K562 (cell line): ENCODE measurements around the gene RPRD1B. TPM values are rescaled to one million over a fixed set of nuclear protein-coding genes. Genes with fewer than 3 reads are reported as not detected.
A peak's percentile ranks its signal among the peaks of the same experiment; 100 is the strongest.

Experiments used
- ATAC-seq: fragments of 200-7000 bp; cut with Tn5 transposase; 3 replicates; pipeline ENCODE4 v1.9.1; 2020; ENCODE audit warnings: moderate library complexity
- BruUV-seq: library from RNA; stranded (reverse); fragments of 400-500 nt; replicated peaks from 2 replicates; lab custom pipeline; 2021; lab: Mats Ljungman, UMichigan
- CTCF ChIA-PET: fragments of 300-600 bp; formaldehyde crosslinking; extraction: SDS; loops from one replicate; lab custom pipeline; 2021; ENCODE audit warnings: low intra/inter-chr PET ratio; lab: Yijun Ruan, JAX
- POLR2A ChIA-PET: fragments of 300-600, 350-650 bp; sonication (Branson Sonifier 250); formaldehyde crosslinking; extraction: SDS; loops from one replicate; lab custom pipeline; 2021; ENCODE audit warnings: antibody characterized with exemption, inconsistent platforms; lab: Yijun Ruan, JAX
- DNase-seq, 4 experiments: peaks; one replicate each; pipeline versions ENCODE4 v3.0.0 to v3.0.0-alpha.2; 2011 to 2018; ENCODE audit warnings: low spot score in 3 of 4, mixed read lengths in 3 of 4; ENCODE audit errors: extremely low read depth in 1 of 4
- FAIRE-seq: peaks from 2 replicates; lab custom pipeline; 2011; peaks lifted over from hg19 to GRCh38; lab: Jason Lieb, UNC
- H2AFZ ChIP-seq: 2 replicates; pipeline ENCODE4 v1.6.0; 2011; ENCODE audit warnings: low read depth, low read length, control low read depth, inconsistent platforms
- H3K27ac ChIP-seq: fragments of 200-600 bp; 3 replicates; pipeline ENCODE4 v1.8.0; 2011; ENCODE audit warnings: low read depth, mild to moderate bottlenecking, control low read depth, inconsistent platforms, low read length, moderate library complexity, mixed read lengths; ENCODE audit errors: extremely low read depth
- H3K27me3 ChIP-seq, 2 experiments: fragments of 300-600 bp in 1 of 2; 2 replicates in 1 of 2; 3 replicates in 1 of 2; pipeline versions ENCODE4 v1.6.0 to v1.8.0; 2011; ENCODE audit warnings: inconsistent platforms in 2 of 2, low read length in 2 of 2, mild to moderate bottlenecking in 1 of 2, mixed read lengths in 1 of 2, moderate library complexity in 1 of 2; ENCODE audit not compliant: control insufficient read depth in 2 of 2, insufficient read depth in 2 of 2
- H3K36me3 ChIP-seq: fragments of 300-600 bp; 3 replicates; pipeline ENCODE4 v1.8.0; 2011; ENCODE audit warnings: mild to moderate bottlenecking, low read length, inconsistent platforms; ENCODE audit not compliant: control insufficient read depth, insufficient read depth
- H3K4me1 ChIP-seq, 2 experiments: fragments of 200-600 bp in 1 of 2; replicated peaks in 1 of 2; 2 replicates in 1 of 2; 3 replicates in 1 of 2; pipeline versions ENCODE4 v1.5.1 to v1.8.0; 2011; ENCODE audit warnings: inconsistent platforms in 2 of 2, low read length in 2 of 2, mild to moderate bottlenecking in 1 of 2, mixed read lengths in 1 of 2, moderate library complexity in 1 of 2; ENCODE audit not compliant: control insufficient read depth in 2 of 2, insufficient read depth in 2 of 2
- H3K4me2 ChIP-seq: 2 replicates; pipeline ENCODE4 v1.6.1; 2011; ENCODE audit warnings: low read length, control low read depth, inconsistent platforms, mixed read lengths; ENCODE audit not compliant: insufficient read depth
- H3K4me3 ChIP-seq: fragments of 200-600 bp; sonication (generic), shearing (Covaris generic); 2 replicates; pipeline ENCODE4 v1.5.1; 2016; ENCODE audit warnings: control low read depth, inconsistent platforms
- H3K79me2 ChIP-seq: fragments of 200-600 bp; 3 replicates; pipeline ENCODE4 v1.8.0; 2011; ENCODE audit warnings: low read length, inconsistent platforms; ENCODE audit not compliant: control insufficient read depth, insufficient read depth
- H3K9ac ChIP-seq, 2 experiments: 2 replicates each; pipeline versions ENCODE4 v1.6.0 to v1.6.1; 2011; ENCODE audit warnings: low read depth in 2 of 2, low read length in 2 of 2, control low read depth in 1 of 2, inconsistent platforms in 1 of 2, mild to moderate bottlenecking in 1 of 2, mixed read lengths in 1 of 2; ENCODE audit not compliant: insufficient read depth in 1 of 2
- H3K9me1 ChIP-seq: one replicate; pipeline ENCODE4 v1.6.0; 2011; ENCODE audit warnings: inconsistent platforms, mild to moderate bottlenecking, low read length, moderate library complexity; ENCODE audit not compliant: control insufficient read depth, insufficient read depth
- H3K9me3 ChIP-seq: replicated peaks from 2 replicates; pipeline ENCODE4 v1.5.1; 2011; ENCODE audit warnings: low read depth, low read length, inconsistent platforms; ENCODE audit not compliant: control insufficient read depth, insufficient read depth
- H4K20me1 ChIP-seq: replicated peaks from 2 replicates; pipeline ENCODE4 v1.6.1; 2011; ENCODE audit warnings: low read length, inconsistent platforms, mixed read lengths; ENCODE audit not compliant: control insufficient read depth, insufficient read depth
- FOSL1 ChIP-seq: fragments of 200-800 bp; sonication (Bioruptor generic); conservative IDR thresholded peaks from 2 replicates; pipeline ENCODE4 v1.6.1; 2016; ENCODE audit warnings: missing genetic modification characterization, missing compliant biosample characterization
- L3MBTL2 ChIP-seq: fragments of 450-650 bp; IDR thresholded peaks from 2 replicates; pipeline ENCODE4 v1.6.1; 2016; ENCODE audit warnings: mild to moderate bottlenecking, moderate library complexity
- NFIX ChIP-seq: fragments of 250-450 bp; sonication (Bioruptor Pico); IDR thresholded peaks from 2 replicates; pipeline ENCODE4 v1.4.0; 2020; ENCODE audit warnings: low read depth, mild to moderate bottlenecking, moderate library complexity
- SRF ChIP-seq, 2 experiments: fragments of 250-450, 450-650 bp in 1 of 2; sonication (Bioruptor Pico) in 1 of 2; sonication (generic) in 1 of 2; formaldehyde crosslinking; IDR thresholded peaks; 2 replicates each; pipeline versions ENCODE4 v1.5.0 to v1.5.1; 2020 to 2022; ENCODE audit warnings: mild to moderate bottlenecking in 1 of 2, missing genetic modification reagents in 1 of 2
- WGBS: fragments of 100-300 bp; shearing (Covaris generic); methylation state at CpG from one replicate; pipeline ENCODE4 v1.1.6; 2016; ENCODE audit warnings: low coverage, mixed read lengths; ENCODE audit not compliant: insufficient coverage; ENCODE audit errors: missing lambda C conversion rate; 5-methylcytosine and 5-hydroxymethylcytosine counted together
- in situ Hi-C: fragments of 300-500 bp; cut with MboI; formaldehyde crosslinking; loops from 4 replicates; pipeline ENCODE4 v1.15.0; 2018; ENCODE audit warnings: inconsistent platforms, mixed read lengths
- intact Hi-C: fragments of 100-400 bp; cut with micrococcal nuclease; formaldehyde crosslinking; loops from 2 replicates; pipeline ENCODE4 v1.14.2; 2022
- polyA plus RNA-seq, 8 experiments: library from polyadenylated mRNA; depleted of rRNA in 4 of 8; stranded (reverse) in 5 of 8; unstranded in 3 of 8; fragments of >200 nt; fragmentation: Nextera tagmentation in 2 of 8; fragmentation: Illumina TruSeq in 1 of 8; extraction: Ambion mirVana in 2 of 8; extraction: Trizol in 1 of 8; gene quantifications; 2 replicates each; pipeline versions ENCODE4 v1.2.1 to v1.2.3, GENCODE V29; 2011 to 2014; ENCODE audit warnings: inconsistent platforms in 1 of 8, missing spikeins in 1 of 8
- total RNA-seq, 7 experiments: library from RNA; depleted of rRNA in 6 of 7; stranded (reverse); fragments of >200 nt in 6 of 7; fragmentation: Illumina TruSeq in 2 of 7; extraction: Trizol in 2 of 7; gene quantifications; 2 replicates each; pipeline versions ENCODE4 v1.2.1 to v1.2.3, GENCODE V29; 2011 to 2021; ENCODE audit warnings: low replicate concordance in 1 of 7
- TF ChIP-seq, protein P1 (sequence below): fragments of 450-650 bp; IDR thresholded peaks from 2 replicates; pipeline ENCODE4 v1.6.1; 2016; ENCODE audit warnings: low read depth
- TF ChIP-seq, protein P2 (sequence below): fragments of 450-650 bp; IDR thresholded peaks from 2 replicates; pipeline ENCODE4 v1.6.1; 2018; ENCODE audit not compliant: partially characterized antibody
- TF ChIP-seq, protein P3 (sequence below): fragments of 450-650 bp; IDR thresholded peaks from 2 replicates; pipeline ENCODE4 v1.6.1; 2016; ENCODE audit warnings: antibody characterized with exemption

Gene RPRD1B
- total and polyA plus RNA-seq, 9 of the 15 experiments (the other 6 are each of a cell fraction or from before 2014, with no cell fraction given) = 5.5 to 43.0 (median 24.4) TPM

DNA sequence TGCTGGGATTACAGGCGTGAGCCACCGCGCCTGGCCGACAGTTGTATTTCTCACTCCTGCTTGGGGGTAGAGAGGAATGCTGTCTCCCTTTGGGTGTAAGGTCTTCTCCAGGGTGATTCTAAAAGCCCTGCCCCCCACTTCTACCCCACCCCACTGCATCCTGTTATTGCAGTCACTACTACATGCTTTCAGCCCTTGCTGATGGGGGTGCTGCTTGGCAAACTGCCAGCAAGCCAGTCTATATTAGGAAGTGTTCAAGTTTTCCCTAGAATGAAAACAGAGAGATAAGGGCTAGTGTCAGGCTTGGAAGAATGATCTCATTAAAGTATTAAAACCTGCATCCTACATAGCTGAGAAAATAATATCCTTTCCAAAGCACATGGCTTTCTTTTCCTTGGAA, 31.6 kb upstream of the RPRD1B start:
- WGBS = 94% methylated on average over 4 of the region's 4 CpGs
- Histone ChIP-seq H3K27ac (no peak overlapping the region), H3K9me3 (no peaks in the 10 kb centered on the region), H4K20me1 (peaks cover 16% of the 10 kb centered on the region; the same call in 1 of the 2 replicates), H3K9me1 (no peaks in the 10 kb centered on the region), H2AFZ (no peak overlapping the region), H3K4me2 (no peak overlapping the region), H3K36me3 (peaks cover 96% of the 10 kb centered on the region), H3K27me3 (no peaks in the 10 kb centered on the region), H3K4me1 (peaks cover 8 to 10% of the 10 kb centered on the region in 2 experiments; a peak in 4 of 5 replicates), H3K9ac (no peak overlapping the region), H3K4me3 (no peak overlapping the region), H3K79me2 (peaks cover 9% of the 10 kb centered on the region)
- intact Hi-C loops = no loop called here
- no TSS peak for BruUV-seq
- ChIA-PET CTCF (no interaction called here), POLR2A (no interaction called here)
- ATAC-seq (no peak), FAIRE-seq (no peak), DNase-seq (peak; percentile 36 to 47 (median 42))
- in situ Hi-C loops = no loop called here
- TF ChIP-seq NFIX (CRISPR knock-in tag) (peak; percentile 89), SRF (CRISPR knock-in tag; IDR thresholded peaks at IDR 0.05) (peak in 1 of 2 experiments; percentile 39; a peak in 1 of 4 replicates), FOSL1 (tag) (peak; percentile 7; the same call in 1 of the 2 replicates), L3MBTL2 (no peak)
- TF ChIP-seq, protein P1, sequence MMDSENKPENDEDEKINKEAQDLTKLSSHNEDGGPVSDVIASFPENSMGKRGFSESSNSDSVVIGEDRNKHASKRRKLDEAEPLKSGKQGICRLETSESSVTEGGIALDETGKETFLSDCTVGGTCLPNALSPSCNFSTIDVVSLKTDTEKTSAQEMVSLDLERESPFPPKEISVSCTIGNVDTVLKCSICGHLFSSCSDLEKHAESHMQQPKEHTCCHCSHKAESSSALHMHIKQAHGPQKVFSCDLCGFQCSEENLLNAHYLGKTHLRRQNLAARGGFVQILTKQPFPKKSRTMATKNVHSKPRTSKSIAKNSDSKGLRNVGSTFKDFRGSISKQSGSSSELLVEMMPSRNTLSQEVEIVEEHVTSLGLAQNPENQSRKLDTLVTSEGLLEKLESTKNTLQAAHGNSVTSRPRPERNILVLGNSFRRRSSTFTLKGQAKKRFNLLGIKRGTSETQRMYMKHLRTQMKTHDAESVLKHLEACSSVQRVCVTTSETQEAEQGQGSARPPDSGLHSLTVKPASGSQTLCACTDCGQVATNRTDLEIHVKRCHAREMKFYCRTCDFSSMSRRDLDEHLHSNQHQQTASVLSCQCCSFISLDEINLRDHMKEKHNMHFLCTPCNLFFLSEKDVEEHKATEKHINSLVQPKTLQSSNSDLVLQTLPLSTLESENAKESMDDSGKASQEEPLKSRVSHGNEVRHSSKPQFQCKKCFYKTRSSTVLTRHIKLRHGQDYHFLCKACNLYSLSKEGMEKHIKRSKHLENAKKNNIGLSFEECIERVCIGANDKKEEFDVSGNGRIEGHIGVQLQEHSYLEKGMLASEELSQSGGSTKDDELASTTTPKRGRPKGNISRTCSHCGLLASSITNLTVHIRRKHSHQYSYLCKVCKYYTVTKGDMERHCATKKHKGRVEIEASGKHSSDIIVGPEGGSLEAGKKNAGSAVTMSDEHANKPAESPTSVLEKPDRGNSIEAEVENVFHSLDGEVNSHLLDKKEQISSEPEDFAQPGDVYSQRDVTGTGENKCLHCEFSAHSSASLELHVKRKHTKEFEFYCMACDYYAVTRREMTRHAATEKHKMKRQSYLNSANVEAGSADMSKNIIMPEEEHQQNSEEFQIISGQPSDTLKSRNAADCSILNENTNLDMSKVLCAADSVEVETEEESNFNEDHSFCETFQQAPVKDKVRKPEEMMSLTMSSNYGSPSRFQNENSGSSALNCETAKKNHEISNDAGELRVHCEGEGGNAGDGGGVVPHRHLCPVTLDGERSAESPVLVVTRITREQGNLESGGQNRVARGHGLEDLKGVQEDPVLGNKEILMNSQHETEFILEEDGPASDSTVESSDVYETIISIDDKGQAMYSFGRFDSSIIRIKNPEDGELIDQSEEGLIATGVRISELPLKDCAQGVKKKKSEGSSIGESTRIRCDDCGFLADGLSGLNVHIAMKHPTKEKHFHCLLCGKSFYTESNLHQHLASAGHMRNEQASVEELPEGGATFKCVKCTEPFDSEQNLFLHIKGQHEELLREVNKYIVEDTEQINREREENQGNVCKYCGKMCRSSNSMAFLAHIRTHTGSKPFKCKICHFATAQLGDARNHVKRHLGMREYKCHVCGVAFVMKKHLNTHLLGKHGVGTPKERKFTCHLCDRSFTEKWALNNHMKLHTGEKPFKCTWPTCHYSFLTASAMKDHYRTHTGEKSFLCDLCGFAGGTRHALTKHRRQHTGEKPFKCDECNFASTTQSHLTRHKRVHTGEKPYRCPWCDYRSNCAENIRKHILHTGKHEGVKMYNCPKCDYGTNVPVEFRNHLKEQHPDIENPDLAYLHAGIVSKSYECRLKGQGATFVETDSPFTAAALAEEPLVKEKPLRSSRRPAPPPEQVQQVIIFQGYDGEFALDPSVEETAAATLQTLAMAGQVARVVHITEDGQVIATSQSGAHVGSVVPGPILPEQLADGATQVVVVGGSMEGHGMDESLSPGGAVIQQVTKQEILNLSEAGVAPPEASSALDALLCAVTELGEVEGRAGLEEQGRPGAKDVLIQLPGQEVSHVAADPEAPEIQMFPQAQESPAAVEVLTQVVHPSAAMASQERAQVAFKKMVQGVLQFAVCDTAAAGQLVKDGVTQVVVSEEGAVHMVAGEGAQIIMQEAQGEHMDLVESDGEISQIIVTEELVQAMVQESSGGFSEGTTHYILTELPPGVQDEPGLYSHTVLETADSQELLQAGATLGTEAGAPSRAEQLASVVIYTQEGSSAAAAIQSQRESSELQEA = no peak
- TF ChIP-seq, protein P2, sequence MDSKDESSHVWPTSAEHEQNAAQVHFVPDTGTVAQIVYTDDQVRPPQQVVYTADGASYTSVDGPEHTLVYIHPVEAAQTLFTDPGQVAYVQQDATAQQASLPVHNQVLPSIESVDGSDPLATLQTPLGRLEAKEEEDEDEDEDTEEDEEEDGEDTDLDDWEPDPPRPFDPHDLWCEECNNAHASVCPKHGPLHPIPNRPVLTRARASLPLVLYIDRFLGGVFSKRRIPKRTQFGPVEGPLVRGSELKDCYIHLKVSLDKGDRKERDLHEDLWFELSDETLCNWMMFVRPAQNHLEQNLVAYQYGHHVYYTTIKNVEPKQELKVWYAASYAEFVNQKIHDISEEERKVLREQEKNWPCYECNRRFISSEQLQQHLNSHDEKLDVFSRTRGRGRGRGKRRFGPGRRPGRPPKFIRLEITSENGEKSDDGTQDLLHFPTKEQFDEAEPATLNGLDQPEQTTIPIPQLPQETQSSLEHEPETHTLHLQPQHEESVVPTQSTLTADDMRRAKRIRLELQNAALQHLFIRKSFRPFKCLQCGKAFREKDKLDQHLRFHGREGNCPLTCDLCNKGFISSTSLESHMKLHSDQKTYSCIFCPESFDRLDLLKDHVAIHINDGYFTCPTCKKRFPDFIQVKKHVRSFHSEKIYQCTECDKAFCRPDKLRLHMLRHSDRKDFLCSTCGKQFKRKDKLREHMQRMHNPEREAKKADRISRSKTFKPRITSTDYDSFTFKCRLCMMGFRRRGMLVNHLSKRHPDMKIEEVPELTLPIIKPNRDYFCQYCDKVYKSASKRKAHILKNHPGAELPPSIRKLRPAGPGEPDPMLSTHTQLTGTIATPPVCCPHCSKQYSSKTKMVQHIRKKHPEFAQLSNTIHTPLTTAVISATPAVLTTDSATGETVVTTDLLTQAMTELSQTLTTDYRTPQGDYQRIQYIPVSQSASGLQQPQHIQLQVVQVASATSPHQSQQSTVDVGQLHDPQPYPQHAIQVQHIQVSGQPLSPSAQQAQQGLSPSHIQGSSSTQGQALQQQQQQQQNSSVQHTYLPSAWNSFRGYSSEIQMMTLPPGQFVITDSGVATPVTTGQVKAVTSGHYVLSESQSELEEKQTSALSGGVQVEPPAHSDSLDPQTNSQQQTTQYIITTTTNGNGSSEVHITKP = no peak
- TF ChIP-seq, protein P3, sequence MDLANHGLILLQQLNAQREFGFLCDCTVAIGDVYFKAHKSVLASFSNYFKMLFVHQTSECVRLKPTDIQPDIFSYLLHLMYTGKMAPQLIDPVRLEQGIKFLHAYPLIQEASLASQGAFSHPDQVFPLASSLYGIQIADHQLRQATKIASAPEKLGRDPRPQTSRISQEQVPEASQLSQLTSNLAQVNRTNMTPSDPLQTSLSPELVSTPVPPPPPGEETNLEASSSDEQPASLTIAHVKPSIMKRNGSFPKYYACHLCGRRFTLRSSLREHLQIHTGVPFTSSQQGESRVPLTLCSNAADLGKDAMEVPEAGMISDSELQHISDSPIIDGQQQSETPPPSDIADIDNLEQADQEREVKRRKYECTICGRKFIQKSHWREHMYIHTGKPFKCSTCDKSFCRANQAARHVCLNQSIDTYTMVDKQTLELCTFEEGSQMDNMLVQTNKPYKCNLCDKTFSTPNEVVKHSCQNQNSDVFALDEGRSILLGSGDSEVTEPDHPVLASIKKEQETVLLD = no peak
